ENCODE data around the gene JAM3.
"Not testable (repeated sequence)": the region's sequence is repeated elsewhere in the genome, so short reads cannot be mapped to it uniquely, and the experiment has no call there.

Gene JAM3

DNA sequence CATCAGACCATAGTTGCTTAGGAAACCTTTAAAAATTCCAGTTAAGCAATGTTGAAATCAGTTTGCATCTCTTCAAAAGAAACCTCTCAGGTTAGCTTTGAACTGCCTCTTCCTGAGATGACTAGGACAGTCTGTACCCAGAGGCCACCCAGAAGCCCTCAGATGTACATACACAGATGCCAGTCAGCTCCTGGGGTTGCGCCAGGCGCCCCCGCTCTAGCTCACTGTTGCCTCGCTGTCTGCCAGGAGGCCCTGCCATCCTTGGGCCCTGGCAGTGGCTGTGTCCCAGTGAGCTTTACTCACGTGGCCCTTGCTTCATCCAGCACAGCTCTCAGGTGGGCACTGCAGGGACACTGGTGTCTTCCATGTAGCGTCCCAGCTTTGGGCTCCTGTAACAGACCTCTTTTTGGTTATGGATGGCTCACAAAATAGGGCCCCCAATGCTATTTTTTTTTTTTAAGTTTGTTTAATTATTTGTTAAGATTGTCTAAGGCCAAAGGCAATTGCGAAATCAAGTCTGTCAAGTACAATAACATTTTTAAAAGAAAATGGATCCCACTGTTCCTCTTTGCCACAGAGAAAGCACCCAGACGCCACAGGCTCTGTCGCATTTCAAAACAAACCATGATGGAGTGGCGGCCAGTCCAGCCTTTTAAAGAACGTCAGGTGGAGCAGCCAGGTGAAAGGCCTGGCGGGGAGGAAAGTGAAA is 81.5 kb downstream of the JAM3 start:
- DNase-seq: no peak

DNA sequence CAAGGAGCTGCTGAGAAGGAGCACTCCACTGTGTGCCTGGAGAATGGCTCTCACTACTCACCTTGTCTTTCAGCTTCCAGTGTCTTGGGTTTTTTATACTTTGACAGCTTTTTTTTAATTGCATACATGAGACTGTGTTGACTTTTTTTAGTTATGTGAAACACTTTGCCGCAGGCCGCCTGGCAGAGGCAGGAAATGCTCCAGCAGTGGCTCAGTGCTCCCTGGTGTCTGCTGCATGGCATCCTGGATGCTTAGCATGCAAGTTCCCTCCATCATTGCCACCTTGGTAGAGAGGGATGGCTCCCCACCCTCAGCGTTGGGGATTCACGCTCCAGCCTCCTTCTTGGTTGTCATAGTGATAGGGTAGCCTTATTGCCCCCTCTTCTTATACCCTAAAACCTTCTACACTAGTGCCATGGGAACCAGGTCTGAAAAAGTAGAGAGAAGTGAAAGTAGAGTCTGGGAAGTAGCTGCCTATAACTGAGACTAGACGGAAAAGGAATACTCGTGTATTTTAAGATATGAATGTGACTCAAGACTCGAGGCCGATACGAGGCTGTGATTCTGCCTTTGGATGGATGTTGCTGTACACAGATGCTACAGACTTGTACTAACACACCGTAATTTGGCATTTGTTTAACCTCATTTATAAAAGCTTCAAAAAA is 82.3 kb downstream of the JAM3 start:
- no peak for DNase-seq

DNA sequence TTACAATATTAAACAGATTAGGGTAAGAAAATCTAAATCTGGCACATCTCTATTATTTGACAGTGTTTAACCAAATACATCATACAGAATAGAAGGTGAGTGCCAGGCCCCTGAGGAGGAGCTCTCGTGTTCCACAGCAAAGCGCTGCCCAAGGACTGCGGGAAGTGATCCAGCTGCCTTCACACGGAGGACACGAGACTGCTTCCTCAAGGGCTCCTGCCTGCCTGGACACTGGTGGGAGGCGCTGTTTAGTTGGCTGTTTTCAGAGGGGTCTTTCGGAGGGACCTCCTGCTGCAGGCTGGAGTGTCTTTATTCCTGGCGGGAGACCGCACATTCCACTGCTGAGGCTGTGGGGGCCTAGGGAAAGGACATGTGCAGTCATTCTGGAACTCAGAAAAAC is 83.8 kb downstream of the JAM3 start:
- no peak for DNase-seq

DNA sequence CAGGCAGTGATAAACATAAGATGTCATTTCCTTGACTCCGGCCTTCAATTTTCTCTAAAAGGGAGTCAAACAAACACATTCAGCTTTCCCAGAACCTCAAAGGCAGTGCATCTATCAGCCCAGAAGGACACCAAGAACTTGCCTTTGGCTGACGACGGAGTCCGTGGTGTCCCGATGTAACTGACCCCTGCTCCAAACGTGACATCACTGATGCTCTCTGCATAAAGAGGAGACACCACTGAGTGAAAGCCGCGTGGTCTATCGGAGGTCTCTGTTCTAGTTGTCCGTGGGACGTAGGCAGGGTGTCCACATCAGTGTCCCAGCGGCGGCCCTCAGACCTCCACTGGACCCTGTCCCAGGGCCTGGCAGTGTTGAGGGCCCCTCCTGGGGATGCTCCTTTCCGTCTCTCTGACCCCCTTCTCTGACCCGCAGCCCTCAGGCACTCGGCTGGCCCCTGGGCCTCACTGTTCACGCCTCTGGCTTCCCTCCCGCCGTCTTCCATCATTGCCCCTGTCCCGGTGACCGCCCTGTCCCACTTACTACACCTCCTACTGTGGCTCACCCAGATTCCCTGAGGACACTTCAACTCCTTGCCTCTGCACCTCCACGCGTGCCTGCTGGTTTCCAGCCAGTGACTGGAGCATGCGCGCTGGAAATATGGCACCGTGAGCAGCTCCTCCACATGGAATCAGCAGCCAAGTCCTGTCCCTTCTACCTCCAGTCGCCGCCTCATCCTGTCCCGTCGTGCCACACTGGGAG is 84.5 kb downstream of the JAM3 start:
- no peak for DNase-seq

DNA sequence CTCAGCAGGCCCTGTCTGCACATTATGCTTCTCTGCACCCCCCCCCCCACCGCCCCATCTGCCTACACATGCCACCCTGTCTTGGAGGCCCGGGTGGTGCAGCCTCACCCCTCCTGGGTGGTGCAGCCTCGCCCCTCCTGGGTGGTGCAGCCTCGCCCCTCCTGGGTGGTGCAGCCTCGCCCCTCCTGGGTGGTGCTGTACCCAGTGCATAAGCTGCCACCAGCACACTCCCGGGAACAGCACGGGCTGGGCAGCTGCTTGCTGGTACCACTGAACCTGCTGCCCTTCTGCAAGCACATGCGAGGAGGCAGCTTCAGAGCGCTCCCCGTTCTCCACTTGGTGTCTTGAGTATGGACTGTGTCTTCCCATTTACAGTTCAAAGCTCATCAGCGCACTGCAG is 85.6 kb downstream of the JAM3 start:
- DNase-seq: no peak

DNA sequence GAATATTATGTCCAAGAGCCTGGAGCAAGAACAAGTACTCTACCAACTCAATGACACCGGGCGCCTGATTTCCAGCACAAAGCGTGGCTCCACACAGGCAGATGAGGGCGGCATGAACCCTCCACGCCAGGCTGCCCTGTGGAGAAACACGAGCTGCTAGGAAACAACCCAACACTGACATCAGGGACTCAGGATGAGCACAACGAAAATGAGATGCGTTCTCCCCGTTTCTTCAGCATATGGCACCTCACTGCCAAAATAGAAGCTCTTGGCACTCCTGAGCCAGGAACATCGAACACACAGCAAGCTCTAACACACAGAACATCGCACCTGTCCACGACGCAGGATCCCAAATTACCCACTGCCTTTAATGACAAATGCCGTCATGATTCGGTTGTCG is 86.6 kb downstream of the JAM3 start:
- no peak for DNase-seq

DNA sequence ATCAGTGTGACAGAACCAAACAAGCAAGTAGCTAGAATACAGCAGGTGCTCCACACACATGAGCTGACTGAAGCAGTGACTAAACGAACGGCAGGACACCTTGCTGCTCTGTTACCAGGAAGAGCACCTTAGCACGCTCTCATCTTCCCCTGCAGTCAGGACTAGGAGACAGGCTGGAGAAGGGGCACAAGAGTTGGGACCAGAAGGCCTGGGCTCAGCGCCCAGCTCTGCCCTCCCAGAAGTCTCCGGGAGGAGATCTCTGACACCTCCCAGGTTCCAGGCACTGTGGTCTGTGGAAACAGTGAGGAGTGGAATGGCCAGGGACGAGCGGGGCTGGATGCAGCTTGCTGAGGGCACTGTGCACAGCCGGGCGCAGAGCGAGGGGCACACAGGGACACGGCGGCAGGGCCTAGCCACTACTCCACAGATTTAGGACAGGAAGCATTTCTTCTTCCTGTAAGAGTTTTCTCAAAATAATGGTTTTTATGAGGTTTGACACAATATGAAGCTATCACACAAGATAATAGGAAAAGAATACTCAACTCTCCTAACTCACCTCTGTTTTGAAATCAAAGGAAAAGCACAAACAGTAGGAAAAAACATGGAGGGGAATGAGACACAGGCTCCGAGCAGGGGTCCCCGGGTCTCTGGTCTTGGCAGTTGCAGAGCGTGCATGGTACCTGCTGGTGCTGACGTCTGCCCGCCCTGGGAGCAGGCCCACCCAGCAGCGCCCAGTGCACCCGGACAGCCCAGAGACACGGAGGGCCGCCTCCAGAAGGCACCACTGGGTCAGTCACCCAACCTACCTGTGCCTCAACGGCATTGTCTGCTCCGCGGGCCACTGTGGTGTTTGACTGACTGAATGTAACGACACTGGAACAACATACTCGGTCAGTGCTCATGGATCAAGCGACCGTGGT is 87.3 kb downstream of the JAM3 start:
- no peak for DNase-seq

DNA sequence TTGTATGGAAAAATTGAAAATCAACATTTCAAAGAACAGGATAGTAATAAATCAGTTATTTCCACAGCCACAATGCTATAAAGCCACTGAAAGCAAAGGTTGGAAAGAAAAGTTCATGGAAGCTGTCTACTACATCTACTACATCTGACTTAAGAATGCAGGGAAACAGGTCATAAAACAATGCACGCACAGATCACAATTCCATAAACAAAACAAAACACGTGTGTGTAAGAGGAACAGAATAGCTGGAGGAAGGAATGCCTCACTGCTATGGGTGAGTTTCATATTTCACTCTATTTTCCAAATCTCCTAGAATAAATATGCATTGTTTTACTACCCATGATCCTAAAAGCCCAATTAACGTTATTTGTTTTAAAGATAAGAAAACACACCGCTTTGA is 88.6 kb downstream of the JAM3 start:
- DNase-seq: no peak

DNA sequence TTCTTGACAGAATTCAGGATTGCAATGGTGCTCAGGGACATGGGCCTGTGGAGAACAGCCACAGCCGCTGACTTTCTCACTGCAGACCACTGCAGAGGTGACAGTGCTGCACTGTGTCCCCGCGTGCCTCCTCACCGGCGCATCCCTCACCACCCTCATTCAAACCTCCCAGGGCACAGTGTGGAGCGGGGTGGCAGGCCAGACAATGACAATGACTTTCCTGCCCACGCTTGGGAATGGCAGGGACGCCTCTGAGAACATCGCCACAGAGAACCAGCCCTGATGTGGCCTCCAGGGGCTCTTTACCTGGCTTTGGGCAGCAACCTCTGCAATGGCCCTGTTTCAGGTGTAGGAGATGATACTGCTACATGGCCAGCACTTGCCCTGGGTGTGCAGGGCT is 89.2 kb downstream of the JAM3 start:
- DNase-seq: no peak

DNA sequence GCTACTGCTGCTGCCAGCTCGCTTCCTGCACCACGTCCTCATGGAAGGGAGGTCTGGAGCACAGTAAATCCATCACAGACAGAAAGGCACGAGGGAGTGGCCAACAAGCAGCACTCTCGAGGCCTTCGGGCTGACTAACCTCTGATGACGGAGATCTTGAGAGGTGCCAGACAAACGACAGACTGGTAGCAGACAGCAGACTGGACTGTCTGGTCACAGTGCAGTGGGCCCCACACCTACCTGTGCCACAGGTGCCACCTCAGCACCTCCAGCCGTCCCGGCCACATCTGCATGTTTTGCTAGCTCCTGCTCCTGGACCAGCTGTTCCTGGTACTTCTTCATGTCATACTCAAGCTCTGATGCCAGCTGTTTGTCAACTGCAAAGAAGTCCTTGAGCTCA is 90.8 kb downstream of the JAM3 start:
- no peak for DNase-seq

DNA sequence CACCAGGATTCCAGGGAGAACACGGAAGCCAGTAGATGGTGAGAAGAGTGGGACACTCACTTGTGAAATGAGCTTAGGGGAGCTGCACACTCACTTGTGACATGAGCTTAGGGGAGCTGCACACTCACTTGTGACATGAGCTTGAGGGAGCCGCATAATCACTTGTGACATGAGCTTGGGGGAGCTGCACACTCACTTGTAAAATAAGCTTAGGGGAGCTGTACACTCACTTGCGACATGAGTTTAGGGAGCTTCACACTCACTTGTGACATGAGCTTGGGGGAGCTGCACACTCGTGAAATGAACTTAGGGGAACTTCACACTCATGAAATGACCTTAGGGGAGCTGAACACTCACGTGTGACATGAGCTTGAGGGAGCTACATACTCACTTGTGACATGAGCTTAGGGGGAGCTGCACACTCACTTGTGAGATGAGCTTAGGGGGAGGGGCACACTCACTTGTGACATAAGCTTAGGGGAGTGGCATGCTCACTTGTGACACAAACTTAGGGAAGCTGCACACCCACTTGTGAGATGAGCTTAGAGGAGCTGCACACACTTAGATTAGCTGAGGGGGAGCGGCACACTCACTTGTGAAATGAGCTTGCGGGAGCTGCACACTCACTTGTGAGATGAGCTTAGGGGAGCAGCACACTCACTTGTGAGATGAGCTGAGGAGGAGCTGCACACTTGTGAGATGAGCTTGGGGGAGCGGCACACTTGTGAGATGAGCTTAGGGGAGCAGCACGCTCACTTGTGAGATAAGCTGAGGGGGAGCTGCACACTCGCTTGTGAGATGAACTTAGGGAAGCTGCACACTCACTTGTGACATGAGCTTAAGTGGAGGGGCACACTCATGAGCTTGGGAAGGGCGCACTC is 95.9 kb downstream of the JAM3 start:
- no peak for DNase-seq

DNA sequence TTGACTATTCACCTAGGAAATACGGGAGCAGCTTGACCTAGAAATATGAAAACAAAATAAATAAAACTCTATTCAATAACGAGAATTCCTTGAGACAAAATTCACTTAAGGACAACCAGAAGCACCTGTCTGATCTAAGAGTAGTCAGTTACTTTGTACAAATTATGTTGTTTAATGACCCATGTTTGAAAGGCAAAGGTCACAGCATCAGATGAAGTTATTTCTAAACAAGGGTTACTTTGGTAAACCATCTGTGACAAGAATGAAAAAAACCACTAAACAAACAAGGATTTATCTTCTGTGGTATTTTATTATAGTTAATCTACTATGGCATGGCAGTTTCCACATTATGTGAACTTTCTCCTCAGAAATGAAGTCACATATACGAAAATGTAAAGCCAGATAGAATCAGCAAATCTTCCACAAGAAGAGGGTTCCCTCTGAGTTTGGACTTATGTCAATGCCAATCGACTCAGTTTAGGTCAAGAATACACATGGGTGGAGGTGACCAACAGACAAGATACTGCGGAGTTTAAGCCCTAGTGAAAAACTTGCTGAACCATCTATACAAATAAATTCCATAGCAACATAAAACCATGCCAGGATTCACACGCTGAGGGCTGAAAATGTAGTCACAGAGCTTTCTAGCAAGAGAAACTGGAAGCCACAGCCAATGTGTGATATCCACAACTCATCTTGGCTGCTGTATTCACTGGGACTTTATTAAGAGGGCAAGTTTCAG is 101.5 kb downstream of the JAM3 start:
- no peak for DNase-seq

DNA sequence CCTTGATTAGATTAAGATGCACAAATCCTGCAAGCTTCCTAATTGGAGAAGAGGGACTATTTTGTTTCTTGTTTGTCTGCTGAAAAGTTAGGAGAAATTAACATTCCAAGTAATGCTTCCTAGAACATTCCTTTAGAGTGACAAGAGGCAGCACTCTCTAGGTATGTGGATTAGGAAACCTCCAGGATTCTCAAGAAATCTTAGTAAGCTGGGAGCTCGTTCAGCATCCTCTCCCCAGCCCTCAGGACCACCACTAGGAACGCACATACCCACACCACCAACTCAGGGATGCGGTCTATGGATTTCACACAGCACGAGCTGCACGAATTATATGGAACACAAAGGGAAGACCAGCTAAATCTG is 102.0 kb downstream of the JAM3 start:
- no peak for DNase-seq

DNA sequence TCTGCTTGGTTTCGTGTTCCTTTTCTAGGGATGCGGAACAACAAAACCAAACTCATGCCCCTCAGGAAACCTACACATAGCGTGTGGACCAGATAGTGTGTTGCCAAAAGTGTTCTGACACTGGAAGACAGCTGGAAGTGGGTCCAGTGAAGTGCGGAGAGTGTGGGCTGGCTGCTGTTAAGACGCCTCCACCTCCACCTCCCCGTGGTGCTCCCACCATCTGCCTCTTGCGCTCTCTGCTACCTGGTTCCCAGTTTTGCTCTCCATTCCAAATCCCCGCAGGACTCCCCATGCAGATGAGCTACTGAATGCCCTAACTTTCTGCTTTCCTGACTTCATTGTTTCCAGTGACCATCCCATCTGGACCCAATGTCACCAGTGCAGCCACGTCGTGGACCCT is 103.1 kb downstream of the JAM3 start:
- no peak for DNase-seq

DNA sequence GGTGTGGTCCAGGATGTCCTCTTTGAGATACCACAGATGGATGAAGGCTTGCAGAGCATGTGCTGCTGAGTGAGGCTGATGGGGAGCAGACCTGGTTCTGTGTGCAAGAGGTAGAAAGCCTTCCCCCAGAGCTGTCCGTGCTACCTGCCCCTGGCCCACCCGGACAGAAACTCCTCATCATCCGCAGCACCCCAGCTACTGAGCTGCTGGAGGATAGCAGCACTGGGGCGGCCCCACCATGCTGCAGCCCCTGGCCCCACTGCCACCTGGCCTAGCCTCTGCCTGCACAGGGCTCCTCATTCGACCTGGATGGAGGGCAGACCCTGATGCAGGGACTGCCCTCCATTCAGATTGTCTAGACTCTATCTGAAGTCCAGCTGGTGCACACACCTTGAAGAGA is 104.4 kb downstream of the JAM3 start:
- DNase-seq: no peak

DNA sequence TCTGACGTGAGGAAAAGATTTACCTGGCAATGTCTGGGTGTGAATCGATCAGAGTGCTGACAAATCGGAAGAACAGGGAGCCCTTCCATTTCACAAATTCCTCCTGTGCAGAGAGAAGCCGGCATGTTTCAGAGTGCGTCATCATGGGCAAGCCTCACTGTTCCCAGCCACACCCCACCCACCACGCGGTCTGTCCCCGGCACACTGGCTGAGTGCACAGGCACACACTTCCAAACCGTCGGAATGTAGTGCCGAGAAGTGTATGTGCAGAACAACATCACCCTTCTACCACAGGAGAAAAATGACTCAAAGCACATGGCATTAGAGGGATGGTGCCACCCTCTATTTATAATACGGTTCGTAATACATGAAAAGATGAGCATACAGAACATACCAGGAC is 107.4 kb downstream of the JAM3 start:
- DNase-seq: no peak

DNA sequence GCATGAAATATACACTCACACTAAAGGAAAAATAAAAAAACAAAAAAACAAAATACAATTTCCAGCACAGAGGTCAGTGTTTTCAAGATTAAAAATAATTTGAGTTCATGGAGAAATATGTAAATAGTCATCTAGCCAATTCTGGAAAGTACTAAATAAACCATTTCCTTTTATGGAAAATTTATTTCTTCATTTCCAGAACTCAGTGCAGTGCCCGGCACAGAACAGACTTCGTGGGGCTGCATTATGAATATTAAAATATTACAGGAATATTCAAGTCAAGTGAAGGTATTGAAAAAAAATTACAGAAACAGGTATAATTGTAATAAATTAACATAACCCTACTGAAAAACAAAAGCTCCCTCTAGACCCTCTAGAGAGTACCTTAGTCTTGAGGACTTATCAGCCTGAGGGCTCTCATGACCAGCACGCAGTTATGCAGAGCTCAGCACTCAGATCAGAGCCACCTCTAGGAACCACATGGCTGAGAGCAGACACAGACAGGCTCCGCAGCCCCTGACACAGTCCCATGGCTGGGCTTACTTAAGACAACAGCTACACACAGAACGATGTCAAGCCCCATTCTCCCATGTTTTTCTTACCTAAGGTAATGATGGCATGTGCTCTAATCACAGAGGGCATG is 109.3 kb downstream of the JAM3 start:
- no peak for DNase-seq

DNA sequence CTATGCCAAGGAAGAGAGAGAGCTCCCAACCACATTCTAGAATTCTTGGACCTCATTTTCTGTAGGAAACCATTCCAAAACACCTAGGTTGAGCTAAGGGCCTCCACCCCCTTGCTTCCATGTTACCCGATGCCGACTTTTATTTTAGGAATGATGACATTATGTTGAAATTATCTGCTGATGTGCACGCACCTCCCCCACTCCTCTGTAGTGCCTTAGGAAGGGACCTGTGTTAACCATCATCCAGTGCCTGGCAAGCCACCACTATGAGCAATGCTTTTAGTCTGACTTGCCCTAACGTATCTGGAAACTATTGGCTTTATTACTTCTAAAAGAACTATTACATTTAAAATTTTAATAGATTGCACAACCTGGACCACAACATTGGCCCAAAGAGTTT is 112.8 kb downstream of the JAM3 start:
- DNase-seq: no peak

DNA sequence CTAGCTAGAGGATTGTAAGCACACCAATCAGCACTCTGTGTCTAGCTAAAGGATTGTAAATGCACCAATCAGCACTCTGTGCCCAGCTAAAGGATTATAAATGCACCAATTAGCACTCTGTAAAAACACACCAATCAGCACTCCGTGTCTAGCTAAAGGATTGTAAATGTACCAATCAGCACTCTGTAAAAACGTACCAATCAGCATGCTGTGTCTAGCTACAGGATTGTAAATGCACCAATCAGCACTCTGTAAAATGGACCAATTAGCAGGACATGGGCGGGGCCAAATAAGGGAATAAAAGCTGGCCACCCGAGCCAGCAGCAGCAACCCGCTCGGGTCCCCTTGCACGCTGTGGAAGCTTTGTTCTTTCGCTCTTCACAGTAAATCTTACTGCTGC is 119.2 kb downstream of the JAM3 start:
- not testable (repeated sequence) for DNase-seq

DNA sequence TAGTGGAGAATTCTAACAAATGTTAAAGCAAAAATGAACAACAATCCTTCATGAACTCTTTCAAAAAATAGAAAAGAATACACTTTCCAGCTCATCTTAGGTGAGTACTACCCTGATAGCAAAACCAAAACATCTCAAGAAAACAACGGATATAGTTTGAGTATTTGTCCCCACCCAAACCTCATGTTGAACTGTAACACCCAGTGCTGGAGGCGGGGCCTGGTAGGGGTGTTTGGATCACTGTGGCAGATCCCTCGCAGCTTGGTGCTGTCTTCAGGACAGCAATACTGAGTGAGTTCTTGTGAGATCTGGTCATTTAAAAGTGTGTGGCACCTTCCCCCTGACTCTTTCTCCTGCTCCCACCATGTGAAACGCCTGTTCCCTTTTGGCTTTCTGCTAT is 127.9 kb downstream of the JAM3 start:
- no peak for DNase-seq

DNA sequence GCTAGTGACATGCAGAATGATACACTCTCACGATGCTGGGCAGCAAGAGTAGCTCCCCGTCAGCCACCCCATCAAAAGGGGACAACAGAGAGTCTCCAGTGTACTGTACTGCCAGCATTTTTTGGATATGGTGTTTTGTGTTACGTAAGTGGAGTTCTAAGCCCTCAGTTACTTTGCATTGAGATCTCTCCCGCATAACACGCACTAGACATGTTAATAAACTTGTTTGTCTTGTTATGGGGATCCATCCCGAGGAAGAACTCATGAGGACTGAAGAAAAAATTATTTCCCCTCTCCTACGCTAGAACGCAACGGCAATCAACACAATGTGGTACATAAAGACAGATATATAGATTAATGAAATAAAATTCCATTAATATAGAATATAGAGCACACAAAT is 130.7 kb downstream of the JAM3 start:
- DNase-seq: no peak
